ENCODE results near the gene DMTF1.
"Not testable (repeated sequence)": the region's sequence is repeated elsewhere in the genome, so short reads cannot be mapped to it uniquely, and the experiment has no call there.

DMTF1 gene

GRCh38 chr7:87202705-87203104 lies 50.5 kb downstream of the DMTF1 start:
- no peak for DNase-seq

DNA sequence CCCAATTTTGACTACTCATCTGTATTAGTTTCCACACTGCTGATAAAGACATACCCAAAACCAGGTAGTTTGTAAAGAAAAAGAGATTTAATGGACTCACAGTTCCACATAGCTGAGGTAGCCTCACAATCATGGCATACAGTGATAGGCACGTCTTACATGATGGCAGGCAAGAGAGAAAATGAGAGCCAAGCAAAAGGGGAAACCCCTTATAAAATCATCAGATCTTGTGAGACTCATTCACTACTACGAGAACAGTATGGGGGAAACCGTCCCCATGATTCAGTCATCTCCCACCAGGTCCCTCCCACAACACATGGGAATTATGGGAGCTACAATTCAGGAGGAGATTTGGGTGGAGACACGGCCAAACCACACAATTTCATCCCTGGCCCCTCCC lies 51.7 kb downstream of the DMTF1 start:
- not testable (repeated sequence) for DNase-seq

DNA sequence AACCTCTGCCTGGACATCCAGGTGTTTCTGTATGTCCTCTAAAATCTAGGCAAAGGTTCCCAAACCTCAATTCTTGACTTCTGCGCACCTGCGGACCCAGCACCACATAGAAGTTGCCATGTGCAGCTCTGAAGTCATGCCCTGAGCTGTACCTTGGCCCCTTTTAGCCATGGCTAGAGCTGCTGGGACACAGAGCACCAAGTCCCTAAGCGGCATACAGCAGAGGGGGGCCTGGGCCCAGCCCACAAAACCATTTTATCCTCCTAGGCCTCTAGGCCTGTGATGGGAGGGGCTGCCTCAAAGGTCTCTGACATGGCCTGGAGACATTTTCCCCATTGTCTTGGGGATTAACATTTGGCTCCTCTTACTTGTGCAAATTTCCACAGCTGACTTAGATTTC lies 52.7 kb downstream of the DMTF1 start:
- no peak for DNase-seq

DNA sequence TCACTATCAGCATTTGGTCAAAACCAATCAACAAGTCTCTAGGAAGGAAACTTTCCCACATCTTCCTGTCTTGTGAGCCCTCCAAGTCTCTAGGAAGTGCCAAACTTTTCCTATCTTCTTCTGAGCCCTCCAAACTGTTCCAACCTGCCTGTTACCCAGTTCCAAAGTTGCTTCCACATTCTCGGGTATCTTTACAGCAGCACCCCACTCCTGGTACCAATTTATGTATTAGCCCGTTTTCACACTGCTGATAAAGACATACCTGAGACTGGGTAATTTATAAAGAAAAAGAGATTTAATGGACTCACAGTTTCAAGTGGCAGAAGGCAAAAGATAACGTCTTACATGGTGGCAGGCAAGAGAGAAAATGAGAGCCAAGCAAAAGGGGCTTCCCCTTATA lies 53.4 kb downstream of the DMTF1 start:
- DNase-seq = not testable (repeated sequence)

DNA sequence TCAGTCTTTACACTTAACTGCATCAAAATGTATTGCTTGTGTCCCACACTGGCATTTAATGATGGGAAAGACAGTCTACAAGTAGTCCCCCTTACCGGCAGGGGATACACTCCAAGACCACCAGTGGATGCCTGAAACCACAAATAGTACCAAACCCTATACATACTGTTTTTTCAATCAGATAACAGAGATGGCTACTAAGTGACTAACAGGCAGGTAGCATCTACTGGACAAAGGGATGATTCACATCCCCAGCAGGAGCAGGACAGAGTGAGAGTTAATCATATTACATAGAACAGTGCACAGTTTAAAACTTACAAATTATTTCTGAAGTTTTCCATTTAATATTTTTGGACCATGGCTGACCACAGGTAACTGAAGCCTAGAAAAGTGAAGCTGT lies 54.1 kb downstream of the DMTF1 start:
- DNase-seq = no peak

- no peak for DNase-seq
Measured at GRCh38 chr7:87209295-87209924, 57.2 kb downstream of the DMTF1 start.

DNA sequence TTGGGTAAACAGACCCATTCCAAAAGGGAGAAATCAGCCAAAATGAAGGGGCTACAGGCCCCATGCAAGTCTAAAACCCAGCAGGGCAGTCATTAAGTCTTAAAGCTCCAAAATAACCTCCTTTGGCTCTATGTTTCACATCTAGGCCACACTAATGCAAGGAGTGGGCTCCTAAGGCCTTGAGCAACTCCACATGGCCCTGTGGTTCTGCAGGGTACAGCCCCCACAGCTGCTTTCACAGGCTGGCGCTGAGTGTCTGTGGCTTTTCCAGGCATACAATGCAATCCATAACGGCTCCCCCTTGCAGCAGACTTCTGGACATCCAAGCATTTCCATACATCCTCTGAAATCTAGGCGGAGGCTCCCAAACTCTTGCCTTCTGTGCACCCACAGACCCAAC lies 58.3 kb downstream of the DMTF1 start:
- no peak for DNase-seq

- no peak for DNase-seq
Measured at GRCh38 chr7:87212498-87212897, 60.2 kb downstream of the DMTF1 start.

DNA sequence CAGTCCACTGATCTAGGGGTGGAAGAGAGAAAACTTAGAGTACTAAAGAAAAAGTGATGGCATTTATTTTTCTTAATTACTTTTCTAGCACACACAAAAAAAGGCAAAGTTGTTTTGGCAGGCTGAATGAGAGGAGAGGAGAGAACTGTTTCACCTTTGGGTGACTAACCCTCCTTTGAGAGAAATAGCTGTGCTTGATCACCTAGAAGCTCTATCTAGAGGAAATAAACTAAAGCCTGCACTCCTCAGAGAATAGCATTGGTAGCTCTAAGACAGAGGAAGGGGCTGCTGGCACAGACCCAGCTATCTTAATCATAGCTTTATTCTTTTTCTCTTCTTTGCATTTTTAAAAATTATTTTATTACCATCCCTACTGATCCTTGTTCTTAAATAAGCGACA lies 61.0 kb downstream of the DMTF1 start:
- DNase-seq = no peak

GRCh38 chr7:87213811-87214210 lies 61.6 kb downstream of the DMTF1 start:
- DNase-seq = no peak

DNA sequence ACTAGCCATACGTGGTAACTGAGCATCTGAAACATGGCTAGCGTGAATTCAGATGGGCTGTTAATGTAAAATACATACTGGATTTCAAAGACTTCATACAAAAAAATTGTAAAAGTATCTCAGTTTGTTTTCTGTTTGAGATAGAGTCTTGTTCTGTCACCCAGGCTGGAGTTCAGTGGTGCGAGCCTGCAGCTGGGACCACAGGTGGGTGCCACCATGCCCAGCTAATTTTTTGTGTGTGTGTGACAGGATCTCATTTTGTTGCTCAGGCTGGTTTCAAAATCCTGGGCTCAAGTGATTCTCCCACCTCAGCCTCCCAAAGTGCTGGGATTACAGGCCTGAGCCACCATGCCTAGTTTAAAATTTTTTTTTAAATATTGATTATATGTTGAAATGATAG lies 62.8 kb downstream of the DMTF1 start:
- no peak for DNase-seq

DNA sequence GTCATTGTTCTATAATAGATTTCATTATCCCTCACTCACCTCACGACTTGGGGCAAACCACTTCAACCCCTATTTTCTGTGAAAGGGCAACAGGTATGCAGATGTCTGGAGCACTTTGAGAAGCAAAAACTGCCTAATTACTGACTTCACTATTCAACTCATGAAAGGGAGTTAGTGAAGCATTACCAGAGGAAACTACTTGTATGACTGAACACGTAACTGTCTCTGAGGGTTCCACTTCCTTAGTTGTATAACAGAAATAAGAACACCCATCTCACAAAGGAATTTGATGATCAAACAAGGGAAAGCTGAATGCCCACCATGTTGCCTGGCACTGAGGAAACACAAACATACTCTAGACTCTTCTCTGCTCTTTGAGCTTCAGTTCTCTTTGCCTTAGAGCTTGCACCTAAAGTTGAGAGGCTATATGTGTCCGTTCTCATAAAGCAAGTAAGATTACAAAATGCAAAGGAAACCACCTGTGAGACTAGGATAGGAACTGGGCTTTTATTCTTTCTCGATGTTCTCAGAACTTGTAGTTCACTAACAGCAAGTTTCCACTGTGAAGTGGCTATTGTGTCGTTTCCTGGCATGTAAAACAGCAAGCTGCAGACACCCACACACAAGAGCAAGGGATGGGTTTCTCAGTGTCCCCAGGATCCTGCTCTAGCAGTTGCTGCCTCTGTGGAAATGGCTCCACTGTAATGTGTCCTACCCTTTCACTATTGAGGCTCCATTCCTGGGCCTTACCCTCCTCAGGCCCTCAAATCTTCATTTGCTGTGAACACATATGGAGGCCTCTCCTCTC lies 64.7 kb downstream of the DMTF1 start:
- DNase-seq = no peak

DNA sequence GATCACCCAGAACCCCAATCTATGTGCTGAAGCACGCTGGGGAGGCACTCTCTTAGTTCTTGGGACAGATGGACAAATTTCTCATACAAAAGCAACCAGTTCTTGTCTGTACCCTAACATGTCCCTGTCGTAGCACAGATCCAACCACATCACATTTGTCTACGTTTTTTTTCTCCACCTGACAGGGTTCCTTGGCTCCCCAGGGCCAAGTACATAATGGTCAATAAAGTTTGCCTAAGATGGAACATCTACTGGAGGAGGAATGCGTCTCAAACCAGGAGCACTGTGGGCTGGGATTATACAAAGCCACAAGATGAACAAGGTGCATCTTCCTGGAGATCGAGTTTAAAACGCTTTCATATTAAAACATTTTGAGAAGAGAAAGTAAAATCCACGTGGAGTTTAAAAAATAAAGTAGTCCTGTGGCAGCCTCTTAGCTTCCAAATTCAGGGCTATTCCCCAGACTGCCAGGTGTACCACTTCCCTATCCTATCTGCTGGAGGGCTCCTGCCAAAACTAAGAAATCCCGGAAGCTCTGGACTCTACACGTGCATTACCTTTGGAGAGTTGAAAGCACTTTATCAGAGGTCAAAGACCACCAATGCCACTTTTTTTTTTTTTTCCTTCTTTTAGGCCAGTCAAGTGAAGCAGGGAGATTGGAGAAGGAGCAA lies 65.9 kb downstream of the DMTF1 start:
- no peak for DNase-seq

- DNase-seq = no peak
Measured at GRCh38 chr7:87218796-87219544, 66.7 kb downstream of the DMTF1 start.

DNA sequence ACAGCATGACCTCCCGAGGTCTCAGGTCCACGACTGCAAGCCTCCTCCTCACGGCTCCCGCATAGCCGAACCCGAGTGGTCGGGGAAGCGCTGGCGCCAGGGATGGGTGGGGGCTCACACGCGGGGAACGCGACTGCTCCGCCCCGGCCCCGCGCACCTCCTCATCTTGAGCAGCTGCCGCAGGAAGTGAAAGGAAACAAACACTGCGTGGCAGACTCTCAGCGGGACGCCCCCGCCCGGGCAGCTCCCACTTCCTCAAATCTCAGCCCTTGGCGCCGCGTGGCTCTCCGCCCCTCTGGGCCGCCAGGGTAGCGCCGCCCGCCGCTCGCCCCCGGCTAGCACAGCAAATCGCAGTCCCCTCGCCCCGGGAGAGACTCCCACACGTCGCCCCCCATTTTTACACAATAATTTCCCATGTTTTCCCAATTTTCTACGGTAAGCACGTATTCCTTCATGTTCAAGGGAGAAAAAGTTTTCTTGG lies 67.3 kb downstream of the DMTF1 start, which contains the start of gene TMEM243:
TMEM243 (minus strand) TSS at position 188 of the 481 bp plus-strand sequence. CDS start 229 bp downstream, outside the sequence.
- peak; percentile 46 to 80 (median 68) for DNase-seq

- peak; percentile 63 to 77 (median 68) for DNase-seq
Measured at GRCh38 chr7:87220026-87220733, 67.9 kb downstream of the DMTF1 start.

DNA sequence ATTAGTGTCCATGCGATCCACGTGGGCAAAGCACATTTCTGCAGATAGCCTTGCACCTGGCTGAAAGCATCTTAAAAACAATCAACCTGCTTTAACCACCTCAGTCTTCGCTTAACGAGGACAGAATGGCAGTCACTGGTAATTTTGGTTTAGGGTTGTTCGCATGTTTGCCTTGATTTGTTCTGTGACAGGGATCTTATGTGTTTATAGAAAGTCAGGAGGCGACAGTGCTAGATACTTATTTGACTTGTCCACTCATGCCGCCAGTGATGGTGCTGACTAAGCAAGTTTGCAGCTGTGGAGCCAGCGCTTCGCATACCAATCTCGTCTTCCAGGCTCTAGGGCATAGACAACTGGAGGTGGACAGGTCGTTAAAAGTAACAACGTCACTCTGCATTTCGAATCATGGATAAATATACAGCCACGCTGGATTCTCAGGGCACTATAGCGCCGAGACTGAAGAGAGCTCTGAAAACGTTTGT lies 68.5 kb downstream of the DMTF1 start:
- no peak for DNase-seq

DNA sequence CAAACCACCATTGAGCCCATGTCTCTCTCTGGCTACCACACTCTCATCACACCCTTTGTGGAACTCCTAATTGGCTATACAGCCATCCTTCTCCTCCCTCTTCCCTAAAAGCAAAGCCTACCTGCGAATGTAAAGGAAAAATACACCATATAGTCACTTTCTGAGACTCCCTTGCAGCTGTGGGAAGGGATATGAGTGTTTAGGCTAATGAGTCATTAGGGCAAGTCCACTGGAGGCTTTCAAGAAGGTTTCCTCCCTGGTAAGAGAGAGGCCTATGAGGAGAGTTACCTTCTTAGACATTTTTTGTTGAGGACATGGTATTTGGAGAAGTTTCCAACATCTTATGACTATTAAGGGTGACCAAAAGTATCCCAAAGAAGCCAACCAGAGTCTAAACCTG lies 71.4 kb downstream of the DMTF1 start:
- no peak for DNase-seq

GRCh38 chr7:87225696-87226095 lies 73.4 kb downstream of the DMTF1 start:
- DNase-seq = no peak

GRCh38 chr7:87226495-87226894 lies 74.2 kb downstream of the DMTF1 start:
- no peak for DNase-seq

- no peak for DNase-seq
Measured at GRCh38 chr7:87231258-87231657, 79.0 kb downstream of the DMTF1 start.

GRCh38 chr7:87231711-87232110 lies 79.5 kb downstream of the DMTF1 start:
- no peak for DNase-seq

All from activated naive CD4-positive, alpha-beta T cell (primary cell).